ENCODE measurements around the gene PCSK1.

Gene PCSK1

DNA sequence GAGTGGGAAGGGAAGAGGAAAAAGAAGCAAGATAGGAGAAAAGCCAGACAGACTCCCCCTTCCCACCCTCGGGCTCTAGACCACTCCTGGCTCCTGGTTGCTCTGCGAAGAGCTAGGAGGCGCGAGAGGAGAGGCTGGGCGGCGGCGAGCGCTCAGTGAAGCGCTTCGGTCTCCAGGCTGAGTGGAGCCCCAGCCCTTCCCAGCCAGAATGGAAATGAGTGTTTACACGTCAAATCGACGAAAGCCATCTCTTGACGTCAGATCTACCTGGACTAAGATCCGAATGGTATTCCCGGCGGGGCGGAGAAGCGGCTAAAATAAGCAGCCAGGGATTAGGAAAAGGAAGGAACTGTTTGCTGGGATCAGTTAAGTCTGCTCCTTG lies at the start of gene PCSK1:
PCSK1 (minus strand) TSS at position 183 of the 382 bp plus-strand sequence. CDS start 206 bp downstream, outside the sequence.
- no peak for DNase-seq

DNA sequence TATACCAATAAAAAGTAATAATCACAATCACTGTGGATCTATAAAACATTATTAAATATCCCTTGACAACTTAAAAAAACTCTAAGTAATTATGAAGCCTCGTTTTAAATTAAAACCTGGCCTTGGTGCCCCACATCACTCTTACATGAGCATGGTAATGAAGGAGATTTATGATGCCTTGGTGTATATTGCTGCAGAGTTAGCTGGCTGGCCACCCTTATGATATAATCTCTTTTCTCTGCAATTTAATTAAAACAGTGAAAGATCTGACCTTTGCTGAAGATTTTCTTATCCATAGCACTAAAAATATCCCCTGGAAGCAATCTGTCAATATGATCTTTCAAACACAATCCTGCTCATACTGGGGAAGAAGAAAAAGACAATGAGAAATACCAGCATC lies 48.8 kb upstream of the PCSK1 start:
- no peak for DNase-seq

DNA sequence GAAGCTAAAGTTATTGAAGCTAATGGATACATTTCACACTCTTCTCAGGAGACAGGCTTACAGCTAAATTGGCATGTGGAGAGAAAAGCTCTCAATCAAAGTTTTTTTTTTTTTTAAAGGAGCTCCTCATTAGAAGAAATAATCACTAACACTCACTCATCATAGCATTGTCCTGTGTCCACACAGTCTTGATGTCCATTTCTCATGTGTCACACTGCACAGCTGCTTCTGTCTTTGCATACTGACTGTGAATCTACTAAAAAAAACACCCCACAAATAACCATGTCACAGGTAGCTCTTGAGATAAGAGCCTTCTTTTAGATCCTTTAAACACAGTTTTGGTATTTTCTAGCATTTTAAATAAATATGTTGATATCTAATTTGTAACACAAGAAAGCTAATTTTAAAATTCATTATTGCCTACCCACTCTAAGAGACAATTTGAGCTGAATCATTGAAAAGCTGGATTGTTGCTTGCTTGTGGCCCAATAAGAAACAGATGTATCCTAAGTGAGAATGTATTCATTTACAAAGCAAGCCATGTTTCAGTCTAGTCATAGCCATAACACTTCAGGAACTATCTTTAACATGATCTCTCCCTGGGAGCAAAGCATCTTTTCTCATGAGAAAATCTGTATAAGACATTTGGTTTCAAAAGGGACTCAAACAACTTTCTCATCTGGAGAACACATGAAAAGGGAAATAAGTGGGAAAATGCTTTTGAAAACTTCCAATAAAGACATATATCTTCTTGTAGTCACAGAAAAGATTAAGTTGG lies 48.1 kb upstream of the PCSK1 start:
- no peak for DNase-seq

DNA sequence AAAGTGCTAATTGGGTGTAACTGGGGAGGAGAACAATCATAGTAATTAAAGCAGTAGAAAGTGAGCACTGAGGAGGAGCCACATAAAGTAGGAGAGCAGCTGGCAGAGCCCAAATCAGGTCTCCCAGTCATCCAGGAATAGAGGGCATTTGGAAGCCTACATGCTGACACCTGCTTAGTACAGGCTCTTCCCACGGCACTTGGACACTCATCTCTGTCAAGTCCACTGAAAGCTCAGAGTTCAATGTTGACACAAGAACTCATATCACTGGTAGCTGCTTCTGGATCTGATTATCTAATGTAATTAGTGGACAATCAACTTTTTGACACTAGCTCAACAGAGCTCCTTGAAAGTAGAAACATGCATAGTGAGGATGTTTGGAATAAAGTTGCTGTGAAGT lies 45.9 kb upstream of the PCSK1 start:
- DNase-seq = no peak

DNA sequence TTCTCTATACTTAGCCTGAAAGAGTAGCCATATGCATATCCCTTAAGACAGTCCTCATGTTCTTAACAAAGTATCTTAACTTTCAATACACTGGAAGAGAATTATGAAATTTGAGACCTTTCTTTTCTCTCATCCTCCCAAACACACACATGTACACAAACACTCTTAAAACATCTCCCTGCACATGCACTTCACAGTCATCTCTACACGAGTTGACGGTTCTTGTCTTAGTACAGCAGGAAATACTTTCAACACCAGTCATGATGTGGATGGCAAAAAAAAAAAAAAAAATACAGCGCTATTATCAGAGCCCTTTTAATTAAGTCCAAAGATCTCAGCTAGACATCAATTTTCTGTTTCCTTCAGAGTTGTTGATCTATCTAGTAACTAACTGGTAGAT lies 43.6 kb upstream of the PCSK1 start:
- no peak for DNase-seq

DNA sequence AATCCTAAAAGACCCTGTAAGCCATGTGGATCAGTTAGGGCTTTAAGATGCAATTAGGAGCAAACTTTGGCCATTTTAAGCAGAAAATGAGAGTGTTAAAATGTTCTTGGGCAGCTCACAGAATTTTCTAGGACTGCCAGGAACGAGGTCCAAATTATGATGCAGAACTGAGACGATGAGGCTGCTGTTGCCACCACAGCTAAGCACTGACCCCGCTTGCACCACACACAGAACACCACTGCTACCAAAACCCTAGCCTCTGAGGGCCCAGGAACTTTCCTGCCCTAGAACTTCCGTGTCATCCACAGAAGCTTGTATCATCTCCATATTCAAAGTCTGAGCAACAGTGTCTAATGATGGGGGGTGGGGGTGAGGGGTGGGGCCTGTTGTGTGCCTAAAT lies 41.0 kb upstream of the PCSK1 start:
- no peak for DNase-seq

DNA sequence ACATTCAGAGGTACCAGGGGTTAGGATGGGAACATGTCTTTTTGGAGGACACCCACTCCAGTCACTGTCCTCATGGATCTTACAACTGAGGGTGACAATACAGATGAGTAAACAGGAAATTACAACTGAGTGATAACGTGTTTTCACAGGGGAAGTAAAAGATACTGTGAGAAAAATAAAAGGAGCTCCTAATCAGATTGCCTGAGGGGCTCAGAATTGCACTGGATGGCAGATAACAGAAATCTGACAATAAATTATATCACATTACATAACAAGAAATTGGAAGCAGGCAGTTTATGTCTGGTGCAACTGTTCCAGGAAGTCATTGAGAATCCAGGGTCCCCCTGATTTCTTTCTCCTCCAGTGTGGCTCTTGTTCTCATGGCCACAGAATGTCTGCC lies 40.1 kb upstream of the PCSK1 start:
- no peak for DNase-seq

DNA sequence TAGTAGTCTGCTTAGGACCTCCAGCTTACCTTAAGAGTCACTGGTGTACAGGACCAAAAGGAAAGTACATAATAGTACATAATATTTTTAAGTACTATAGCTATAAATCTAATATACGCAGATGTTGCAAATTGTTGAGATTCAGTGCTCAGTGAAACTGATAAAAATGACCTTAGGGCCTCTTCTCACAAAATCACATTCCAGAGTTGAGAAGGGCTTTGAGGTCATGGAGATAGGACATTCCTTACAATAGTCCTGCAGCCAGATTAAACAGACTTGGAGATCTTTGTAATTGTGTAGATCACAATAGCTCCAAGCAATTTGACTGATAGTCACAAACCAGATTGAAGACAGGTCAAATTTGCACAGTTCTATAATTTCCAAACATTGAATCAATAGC lies 37.7 kb upstream of the PCSK1 start:
- no peak for DNase-seq

DNA sequence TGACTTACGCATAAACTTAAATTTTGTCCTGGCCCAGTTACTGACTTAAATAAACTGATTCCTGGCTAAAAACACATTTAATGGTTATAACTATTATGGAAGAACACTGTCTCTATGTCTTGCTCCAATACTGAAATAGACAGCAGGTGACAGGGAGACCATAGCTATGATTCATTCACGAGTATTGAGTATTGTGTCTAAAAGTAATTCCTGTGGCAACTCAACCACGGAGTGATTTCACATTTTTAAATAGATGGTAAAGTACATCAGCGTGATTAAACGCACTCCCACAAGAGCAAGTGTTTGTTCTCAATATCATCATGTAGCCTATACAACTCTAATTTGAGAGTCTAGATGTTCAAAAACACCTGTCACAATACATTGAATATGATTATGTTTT lies 35.9 kb upstream of the PCSK1 start:
- DNase-seq = no peak

DNA sequence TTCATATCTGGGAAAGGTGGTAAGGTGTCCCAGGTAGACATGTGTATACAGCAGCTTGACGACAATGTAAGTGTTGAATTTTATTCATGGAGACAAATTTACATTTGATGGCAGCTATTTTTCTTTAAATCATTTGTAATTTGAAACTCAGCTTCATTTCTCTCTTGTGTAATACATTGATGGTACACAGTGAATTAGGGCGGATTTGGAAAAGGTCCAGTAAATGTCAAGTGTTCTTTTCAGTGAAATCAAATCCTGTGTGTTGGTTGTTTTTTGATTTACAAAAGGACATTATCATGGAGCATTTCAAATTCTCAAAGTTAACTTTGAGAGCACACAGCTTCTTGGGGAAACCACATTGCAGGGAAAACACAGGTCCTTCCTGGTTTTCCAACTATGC lies 30.0 kb upstream of the PCSK1 start:
- no peak for DNase-seq

DNA sequence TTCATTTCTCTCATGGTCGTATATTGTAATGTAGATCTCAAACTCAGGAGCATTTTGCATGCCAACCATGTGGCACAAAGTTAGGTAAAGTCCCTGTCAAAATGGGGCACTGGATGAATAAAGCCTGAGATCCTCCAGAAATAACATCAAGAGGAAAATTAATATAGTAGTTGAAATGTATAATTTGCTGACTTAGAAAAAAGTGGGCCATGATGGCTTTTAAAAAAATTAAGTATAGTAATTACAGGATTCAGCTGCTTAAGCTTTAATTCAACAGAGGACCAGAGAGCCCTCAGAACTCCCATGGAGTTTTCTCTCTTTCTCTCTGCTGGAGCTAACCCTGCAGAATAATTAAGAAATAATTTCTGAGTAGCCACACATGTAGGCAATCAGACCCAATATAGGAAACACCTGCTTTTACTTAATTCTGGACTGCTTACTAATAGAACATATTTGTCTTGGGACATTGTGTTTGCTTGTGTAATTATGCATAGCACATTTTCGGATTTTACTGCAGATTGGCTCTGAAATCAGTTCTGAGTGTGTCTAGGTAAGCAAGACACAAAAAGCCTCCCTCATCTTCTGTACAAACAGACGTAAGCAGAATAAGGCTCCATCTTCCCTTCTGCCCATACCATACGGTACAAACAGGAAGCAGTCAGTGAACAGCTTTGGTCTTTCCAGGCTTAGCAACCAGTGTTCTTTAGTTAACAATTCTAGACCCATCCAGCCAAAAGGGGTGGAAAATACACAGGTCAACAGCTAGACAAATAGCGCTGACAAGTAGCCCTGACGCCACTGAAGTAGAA lies 26.5 kb upstream of the PCSK1 start:
- DNase-seq = no peak

DNA sequence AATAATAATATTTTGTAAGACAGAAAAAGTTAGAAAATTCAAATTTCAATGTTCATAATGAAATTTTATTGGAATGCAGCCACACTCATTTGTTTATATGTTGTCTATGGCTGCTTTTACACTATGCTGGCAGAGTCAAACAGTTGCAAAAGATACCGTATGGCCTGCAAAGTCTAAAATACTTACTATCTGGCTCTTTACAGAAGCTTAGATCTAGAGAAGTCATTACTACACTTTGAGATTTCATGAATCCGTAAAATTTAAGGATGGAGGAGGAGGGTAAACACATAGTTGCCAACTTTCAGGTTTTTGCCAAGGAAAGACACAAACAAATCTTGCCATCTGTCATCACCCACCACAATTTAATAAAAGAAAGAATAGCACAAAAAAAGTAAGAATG lies 25.1 kb upstream of the PCSK1 start:
- DNase-seq = no peak

DNA sequence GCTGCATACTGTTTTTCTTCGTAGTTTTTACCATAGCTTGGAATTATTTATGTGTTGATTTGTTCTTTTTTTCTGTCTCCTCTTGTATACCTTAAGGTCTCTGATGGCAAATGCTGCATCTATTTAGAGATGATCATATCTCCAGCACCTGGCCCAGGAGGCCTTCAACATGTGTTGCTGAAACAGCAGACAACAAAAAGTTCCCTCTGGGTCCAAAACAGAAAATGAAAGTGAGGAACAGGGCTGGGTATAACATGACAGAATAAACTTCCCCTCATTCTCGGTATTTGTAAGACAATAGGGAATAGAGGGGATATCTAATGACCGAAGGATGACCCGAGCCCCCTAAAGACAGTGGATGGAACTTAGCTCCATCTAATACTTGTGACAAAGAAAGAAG lies 22.7 kb upstream of the PCSK1 start:
- no peak for DNase-seq

DNA sequence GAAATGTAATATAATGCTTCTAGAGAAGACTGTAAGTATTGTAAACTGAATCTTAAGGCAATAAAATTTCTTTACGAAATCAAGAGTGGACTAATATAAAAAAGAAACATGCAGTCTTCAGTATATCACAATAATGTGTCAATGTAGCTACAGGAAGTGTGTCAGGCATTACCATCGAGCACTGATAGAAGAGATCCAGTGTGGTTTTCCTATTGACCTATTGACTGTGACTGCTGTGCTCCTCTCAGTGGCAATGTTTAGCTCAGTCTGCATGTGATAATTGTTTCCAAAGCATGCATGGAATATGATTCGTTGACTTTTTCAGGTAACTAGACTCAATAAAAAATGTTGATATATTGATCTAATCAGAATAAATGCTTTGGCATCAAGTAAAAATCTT lies 20.3 kb upstream of the PCSK1 start:
- DNase-seq = no peak

DNA sequence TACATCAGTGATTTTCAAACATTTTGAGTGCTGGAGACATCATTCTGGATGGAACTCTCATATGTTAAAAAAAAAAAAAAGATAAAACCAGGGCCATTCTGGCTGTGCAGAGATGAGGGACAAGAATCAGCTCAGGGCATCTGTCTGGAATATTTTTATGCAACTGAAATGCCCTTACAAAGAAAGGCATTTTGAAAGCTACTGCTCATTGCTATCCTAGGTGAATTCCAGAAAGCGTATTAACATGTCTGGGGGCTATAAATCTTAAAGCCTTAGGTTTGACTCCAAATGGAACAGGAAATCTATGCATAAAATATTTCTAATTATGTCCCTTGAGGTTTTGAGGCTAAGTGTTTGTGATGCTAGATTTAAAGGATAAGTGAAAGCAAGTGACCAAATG lies 14.9 kb upstream of the PCSK1 start:
- no peak for DNase-seq

DNA sequence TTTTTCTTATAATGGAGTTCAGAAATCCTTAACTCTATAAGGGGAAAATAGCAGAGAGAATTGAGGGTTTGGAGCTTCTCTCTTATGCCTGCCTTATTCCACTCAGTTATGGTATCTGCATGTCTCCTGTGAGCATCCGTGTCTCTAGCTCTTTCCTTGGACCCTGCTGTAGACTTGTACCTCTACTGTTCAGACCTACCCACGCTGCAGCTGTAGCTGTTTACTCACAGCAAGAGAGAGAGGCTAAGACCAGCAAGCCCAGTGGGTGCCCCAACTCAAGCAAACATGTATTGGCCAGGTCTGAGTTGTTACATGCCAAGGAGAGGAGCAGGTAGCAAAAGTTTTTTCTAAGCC lies 7.1 kb upstream of the PCSK1 start:
- no peak for DNase-seq

DNA sequence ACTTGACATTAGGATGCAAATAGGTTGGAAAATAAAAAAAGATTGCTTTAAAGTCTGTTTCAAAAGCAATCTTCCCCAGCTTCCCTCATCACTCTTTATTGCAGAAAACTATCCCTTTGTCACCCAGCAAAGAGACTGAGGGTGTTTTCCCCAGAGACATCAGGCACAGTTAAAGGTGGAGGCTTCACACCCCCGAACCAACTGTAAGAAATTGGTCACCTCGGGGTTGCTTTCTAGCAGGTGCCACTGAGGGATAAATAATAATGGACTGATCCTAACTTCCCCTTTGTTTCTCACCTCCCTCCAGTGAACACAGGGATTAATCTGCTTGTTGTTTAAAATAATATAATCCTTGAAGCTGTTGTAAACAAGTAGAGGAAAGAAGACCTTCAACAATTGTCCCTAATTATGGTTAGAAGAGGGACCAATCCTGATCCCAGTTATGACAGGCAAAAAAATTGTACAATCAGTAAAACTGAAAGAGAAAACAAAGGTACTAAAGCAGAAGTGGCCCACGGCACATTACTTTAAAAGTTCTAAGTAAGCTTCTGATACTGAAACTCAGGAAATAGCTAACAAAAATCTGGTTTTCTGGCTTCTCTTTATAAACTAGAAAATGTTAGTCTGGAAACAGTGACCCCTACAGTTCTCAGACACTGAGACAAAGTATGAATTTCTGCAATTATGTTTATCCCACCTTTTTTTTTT lies 6.6 kb upstream of the PCSK1 start:
- DNase-seq = no peak

DNA sequence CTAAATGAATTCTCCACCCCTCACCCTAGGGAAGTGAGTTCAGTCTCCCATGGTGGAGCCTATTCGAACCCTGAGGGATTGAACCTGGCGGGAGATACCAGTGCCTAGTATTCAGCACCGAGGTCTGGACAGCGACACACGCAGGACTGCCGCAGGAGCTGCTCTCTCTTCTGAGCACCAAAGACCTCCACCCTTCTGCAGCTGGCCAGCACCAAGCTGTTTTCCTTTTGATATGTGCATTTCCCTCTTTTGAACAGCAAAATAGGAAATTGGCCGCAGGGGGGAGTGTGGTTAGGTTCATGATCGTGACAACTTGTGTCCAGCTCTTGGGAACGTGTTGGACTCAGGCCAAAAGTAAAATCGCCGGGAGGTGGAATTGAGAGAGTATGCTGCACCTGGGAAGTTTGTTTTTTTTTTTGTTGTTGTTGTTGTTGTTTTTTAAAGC lies 1.2 kb upstream of the PCSK1 start:
- peak; percentile 18 for DNase-seq

DNA sequence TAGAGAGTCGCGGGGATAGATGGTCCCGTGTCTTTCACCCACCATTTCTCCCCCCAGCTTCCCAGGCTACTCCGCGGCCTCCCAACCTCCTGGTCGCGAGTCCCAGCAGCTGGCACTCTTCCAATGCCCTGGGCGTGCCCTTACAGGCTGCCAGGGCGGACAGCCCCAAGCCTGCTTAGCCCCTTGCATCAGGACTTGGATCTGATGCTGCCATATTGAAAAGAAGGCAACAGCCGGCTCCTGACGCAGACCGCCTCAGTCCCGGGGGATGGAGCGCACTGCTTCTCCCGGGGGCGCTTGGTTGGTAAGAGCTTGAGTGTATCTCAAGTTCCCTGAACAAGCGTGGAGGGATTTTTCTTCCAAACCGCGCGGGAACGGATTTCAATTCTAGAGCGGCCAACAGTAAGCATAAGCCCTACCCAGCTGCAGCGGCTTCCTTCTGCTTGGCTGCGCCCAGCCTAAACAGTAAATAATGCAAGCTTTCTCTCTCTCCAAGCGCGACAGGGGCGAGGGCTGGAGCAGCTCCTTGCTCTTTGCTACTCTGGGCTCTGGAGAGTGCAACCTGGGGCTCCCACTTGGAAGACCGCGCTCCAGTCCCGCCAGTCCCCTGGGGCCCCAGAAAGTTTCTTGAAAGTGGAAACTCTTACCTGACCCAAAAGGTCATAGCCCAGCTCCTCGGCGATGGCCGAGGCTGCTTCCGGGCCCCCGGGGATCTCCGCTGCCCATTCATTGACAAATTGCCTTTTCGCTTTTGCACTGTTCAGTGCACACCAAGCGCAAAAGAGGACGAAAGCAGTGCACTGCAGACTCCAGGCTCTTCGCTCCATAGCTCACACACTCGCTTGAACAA lies 607 bp downstream of the PCSK1 start:
- DNase-seq = no peak

DNA sequence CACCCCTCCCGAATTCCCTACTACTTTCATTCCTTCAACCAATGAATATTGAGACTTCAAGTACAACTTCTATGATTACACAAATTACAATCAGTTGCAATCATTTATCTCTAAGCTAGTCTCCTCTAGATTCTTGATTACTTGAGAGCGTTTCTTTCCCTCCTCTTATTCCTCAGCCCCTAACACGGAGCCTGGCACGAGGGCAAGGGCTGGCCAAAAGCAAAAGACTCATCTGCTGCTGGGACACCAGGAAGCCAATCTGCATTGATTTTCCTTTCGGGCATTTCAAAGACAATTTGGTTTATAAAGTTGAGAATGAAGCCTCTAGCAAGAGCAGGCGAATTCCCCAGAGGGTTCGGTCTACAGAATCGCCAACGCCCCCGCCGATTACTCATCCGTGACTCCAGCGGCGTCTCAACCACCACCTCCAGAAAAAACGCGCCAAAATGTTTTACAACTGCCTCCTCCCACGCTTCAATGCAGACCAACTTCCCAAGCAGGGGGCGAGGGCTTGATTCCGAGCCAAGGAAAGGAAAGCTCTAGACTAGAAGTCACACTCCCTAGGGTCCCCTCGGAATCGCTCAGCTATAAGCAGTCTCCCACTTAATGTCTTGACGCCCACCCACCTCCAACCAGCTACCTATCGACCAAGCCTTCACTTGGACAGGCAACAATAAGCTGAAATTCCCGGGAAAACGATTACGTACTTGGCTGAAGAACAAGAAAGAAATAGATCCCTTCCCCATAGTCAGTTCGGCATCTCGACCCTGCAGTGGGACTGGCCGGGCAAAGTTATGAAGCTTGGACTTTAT lies 1.5 kb downstream of the PCSK1 start:
- DNase-seq = no peak

DNA sequence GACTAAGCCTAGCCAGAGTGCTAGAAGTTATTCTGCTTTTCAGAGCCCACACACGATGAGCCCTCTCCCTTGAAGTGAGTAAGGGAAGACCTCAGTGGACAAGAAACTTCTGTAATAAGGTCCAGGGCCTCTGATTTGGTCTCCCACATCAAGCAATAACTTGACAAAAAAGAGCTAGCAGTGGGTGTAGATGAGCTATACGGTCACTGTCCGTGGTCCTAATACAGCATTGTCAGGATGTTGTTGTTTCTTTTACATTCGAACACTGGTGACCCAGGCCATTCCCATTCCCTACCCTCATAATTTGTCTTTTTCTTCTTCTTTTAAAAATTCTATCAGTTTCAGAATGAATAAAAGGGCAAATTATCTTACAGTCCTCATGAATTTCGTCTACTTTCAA lies 5.2 kb downstream of the PCSK1 start:
- no peak for DNase-seq

DNA sequence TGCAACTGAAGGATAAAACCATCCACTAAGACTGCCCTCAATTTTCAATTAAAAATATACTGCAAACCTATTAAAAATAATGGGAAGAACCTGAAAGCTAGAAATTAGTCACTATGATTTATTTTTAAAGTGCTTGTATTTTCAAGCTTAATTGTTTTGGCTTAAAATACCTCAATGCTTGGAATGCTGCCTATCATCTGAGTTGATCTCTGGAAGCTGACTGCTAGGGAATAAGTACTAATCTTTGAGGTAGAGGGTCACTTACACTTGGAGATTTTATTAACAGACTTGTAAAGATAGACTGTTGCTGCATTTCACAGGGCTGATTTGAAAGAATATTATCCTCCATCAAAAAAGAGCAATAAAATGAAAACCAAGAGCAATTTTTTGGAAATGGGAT lies 6.2 kb downstream of the PCSK1 start:
- no peak for DNase-seq
